SH-SY5Y (cell line): ENCODE data around the gene MRPL4.

Experiments
- GATA2 ChIP-seq: IDR thresholded peaks from 2 replicates; pipeline ENCODE4 v1.6.1; 2011; ENCODE audit warnings: mild to moderate bottlenecking, low read depth, low read length
- GATA3 ChIP-seq: IDR thresholded peaks from 2 replicates; pipeline ENCODE4 v1.6.1; 2011; ENCODE audit warnings: low read depth, mild to moderate bottlenecking, low read length, moderate library complexity

DNA sequence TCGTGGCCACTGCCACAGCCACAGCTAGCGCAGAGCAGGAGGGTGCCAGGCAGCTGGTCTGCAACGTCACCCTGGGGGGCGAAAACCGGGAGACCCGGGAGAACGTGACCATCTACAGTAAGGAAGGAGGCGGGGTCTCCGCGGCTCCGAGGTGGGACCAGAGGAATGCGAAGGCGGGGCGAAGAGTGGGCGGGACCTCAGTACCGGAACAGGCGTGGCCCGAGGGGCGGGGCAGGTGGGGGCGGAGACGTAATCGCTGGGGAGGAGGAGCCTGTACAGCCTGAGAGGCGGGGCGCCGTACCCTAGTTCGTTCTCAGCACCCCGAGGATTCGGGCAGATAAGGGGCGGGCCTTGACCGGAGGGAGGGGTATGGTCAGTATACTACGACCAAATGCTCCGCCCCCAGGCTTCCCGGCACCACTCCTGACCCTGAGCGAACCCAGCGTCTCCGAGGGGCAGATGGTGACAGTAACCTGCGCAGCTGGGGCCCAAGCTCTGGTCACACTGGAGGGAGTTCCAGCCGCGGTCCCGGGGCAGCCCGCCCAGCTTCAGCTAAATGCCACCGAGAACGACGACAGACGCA lies 40.3 kb downstream of the MRPL4 start:
- no peak for TF ChIP-seq GATA2
- TF ChIP-seq GATA3: no peak
